HG02798 (cell line): ENCODE results near the gene STIM1.
A peak's percentile ranks its signal among the peaks of the same experiment; 100 is the strongest.

Experiments
- ATAC-seq: cut with Tn5 transposase; IDR thresholded peaks from one replicate; pipeline ENCODE4 v1.9.1; 2021; ENCODE audit warnings: mild to moderate bottlenecking; ENCODE audit not compliant: unreplicated experiment, poor library complexity

Gene STIM1

DNA sequence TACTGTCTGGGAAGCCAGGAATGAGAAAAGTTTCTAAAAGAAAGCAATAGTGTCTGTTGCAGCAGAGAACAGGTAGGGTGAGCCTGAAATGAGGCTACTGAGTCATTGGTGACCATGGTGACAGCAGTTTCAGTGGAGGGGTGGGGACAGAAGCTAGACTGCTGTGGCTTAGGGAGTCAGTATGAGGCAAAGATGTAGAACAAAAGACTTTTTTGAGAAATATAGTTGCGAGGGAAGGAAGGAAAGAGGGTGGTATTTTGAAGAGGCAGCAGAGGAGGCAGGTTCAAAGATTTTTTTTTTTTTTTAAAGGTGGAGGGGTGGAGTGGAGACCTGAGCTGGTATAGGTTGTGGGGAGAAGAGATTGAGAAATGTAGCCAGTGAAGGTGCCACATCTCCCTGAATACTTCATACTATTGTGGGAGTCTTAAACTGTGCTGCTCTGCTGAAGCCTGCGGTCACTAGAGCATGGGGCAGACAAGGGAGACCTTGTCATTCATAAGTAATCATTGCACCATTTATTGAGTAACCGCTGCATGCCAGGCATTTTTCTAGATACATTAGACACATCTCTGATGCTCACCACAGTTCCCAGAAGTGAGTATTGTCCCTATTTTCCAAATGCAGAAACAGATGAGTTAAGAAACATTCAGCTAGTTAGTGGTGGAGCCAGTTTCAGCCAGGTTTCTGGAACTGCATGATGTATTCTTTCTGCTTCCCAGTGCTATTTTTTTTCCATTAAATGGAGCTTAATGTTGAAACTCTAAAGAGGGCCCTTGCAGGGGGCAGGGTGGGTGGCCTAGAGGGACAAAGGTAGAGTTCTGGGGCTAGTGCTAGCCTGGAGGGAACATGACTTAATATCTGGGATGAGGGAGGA lies 49.9 kb downstream of the STIM1 start:
- ATAC-seq, result peak; percentile 86

DNA sequence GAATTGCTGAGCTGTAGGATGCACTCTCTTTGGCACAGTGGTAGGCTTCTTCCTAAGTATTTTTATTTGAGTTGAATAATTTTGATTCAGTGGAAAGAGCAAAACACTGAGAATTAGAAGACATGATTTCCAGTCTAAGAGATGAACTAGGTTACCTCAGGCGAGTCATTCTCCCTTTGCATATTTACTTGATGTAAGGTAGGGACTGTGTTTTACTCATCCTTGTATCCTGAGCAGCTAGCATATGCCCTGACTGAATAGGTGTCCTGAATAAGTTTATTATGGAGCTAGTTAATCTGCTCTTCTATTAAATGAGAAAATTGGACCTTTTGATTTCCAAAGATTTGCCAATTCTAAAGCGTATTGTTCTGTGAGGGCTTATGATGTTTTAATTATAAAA lies 50.7 kb downstream of the STIM1 start:
- ATAC-seq, result no peak

GRCh38 chr11:3907590-3907989 lies 52.1 kb downstream of the STIM1 start:
- ATAC-seq, result no peak

GRCh38 chr11:3909901-3910300 lies 54.4 kb downstream of the STIM1 start:
- ATAC-seq, result no peak

GRCh38 chr11:3911908-3912505 lies 56.5 kb downstream of the STIM1 start:
- ATAC-seq, result no peak

GRCh38 chr11:3913921-3914320 lies 58.5 kb downstream of the STIM1 start:
- no peak for ATAC-seq

DNA sequence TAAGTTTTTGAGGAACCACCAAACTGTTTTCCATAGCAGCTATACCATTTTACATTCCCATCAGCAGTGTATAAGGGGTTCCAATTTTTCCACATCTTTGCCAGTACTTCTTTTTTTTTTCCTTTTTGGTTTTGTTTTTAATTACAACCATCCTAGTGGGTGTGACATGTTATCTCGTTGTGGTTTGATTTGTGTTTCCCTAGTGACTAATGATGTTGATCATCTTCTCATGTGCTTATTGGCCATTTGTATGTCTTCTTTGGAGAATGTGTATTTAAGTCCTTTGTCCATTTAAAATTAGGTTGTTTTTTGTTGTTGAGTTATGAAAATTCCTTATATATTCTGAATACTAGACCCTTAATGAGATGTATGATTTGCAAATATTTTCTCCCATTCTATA lies 59.3 kb downstream of the STIM1 start:
- ATAC-seq, result no peak

- ATAC-seq, result no peak
Observed at GRCh38 chr11:3916962-3917361, 61.5 kb downstream of the STIM1 start.

DNA sequence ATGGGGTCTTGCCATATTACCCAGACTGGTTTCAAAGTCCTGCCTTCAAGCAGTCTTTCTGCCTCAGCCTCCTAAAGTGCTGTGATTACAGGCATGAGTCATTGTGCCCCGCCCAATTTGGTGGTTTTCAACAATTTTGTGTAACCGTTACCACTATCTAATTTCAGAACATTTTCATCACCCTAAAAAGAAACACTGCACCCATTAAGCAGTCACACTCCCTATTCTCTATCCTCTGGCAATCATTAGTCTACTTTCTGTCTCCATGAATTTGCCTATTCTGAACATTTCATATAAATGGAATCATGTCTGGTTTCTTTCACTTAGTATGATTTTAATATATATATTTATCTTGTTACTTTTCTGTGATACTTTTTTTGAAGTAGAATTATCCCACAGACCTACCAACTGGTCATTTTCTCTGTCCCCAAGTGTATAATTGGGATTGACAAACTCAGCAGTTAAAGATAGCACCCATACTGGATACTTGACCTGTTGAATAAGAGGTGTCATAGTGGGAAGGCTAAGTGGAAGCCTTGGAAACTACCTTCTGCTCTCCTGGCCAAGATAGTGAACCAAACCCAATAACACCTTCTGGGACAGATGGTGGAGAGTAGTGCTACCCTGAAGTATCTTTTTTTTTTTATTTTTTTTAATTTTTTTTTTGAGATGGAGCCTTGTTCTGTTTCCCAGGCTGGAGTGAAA lies 64.8 kb downstream of the STIM1 start:
- ATAC-seq, result peak; percentile 74

GRCh38 chr11:3922056-3922455 lies 66.6 kb downstream of the STIM1 start:
- ATAC-seq, result no peak

GRCh38 chr11:3925513-3925912 lies 70.0 kb downstream of the STIM1 start:
- no peak for ATAC-seq

DNA sequence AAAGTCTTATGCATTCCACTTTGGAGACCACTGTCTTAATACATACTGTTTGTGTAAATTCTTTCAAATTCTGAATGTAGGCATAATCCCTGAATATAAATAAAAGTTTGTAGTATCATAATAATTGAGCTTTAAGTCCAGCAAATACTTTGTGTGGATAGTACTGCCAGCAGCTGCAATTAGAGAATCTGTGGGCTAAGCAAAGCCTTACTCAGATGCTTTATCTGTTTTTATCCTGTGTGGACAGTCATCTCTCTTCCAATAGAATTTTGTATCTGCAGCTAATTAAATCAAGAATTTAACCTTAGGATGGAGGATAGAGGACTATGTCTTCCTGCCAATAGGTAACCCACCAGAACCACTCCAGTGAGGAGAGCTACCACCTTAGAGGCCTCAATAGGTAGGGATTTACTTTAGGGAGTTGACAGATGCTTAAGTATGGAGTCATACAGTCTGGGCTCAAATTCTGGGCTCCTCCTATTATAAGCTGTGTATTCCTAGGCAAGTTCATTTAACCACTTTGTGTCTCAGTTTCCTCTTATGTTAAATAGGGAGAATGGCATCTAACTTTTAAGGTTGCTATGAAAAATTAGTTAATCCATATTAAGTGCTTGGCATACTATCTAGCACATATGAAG lies 71.1 kb downstream of the STIM1 start:
- ATAC-seq, result no peak

DNA sequence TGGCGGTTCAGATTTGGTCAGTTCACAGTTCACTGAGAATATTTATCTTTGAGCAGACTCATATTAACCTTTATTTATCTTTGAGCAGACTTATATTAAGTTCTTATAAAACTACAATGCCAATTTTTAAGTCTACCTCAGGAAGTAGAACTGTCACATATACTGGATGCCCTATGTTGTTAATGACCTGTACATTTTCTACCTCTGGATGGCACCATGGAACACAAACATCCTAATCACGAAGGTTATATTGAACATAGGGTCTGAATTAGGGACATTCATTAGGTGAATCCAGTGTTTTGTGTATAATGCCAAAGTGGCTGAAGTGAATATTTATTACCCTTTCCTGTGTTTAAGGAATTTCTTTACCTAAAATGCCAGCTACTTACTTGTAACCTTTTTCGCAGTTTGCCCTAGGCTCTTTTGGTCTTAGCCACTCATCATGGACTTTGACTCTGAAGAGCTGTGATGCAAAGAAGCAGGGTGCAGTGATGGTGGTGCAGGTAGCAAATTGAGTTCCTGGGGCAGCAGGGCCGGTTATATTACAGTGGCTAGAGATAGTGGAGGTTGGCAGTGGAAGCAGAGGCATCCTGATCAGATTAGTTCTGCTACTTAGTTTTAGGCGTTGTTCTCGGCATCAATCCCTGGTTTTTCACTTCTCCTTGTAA lies 71.8 kb downstream of the STIM1 start:
- ATAC-seq, result no peak

DNA sequence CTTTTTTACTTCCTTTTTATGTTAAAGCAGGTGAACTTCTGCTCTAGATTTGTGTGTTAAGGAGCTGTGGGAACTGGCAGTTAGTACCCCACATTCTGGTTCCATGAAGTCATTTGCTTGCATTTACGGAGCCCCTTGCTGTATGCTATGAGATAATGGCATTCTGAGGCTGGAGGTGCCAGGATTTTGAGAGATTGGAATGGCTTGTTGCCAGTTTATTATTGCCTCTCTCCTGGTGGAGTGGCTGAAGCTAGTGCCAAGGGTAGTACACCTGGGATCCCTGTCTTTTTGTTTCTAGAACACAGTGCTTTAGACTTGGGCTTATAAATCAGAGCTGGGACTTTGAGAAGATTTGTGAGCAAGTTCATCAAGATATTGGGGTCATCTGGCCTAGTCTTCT lies 73.8 kb downstream of the STIM1 start:
- no peak for ATAC-seq

- no peak for ATAC-seq
Observed at GRCh38 chr11:3929649-3930048, 74.2 kb downstream of the STIM1 start.

GRCh38 chr11:3932698-3933097 lies 77.2 kb downstream of the STIM1 start:
- no peak for ATAC-seq

DNA sequence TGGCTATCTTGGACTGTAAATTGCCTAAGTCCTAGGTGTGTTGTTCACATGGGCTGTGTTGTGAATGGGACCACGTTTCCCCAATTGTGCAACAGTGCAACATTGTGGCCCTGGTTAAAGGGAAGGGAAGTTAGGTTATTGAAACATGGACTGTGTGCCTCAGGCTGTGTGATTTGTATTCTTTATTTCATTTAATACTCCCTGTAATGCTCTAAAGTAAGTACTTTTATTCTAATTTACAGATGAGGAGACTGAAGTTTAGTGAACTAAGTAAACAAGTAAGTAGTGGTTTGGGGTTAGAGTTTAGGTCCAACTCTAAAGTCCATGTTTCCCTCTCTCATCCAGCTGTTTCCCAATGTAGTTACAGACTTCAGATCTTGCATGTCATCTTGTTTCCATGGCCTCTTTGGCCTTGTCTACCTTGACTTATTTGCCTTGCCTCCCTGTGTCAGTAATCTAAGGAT lies 77.7 kb downstream of the STIM1 start:
- no peak for ATAC-seq

GRCh38 chr11:3934658-3935057 lies 79.2 kb downstream of the STIM1 start:
- ATAC-seq, result no peak

DNA sequence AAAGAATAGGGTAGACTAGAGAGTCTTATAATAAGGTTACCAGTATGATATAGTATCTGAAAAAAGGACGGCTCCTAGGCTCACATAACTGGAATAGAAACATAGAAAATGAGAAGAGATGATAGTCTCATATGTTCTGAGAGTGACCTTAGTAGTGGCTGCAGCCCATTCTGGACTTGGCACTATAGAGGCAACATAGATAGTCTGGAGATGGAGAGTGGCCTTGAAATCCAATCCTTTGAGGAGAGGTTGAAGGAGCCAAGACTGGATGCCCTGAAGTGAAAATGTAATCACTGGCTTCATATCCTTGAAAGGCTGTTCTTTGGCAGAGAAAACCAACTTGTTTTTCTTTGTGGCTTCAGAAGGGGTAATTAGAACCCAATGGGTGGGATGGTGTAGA lies 81.1 kb downstream of the STIM1 start:
- no peak for ATAC-seq

- peak; percentile 49 for ATAC-seq
Observed at GRCh38 chr11:3939211-3939610, 83.7 kb downstream of the STIM1 start.
